HCT116 (cell line): Measurements from ENCODE around the gene KRTAP3-3. TPM values are rescaled to one million over a fixed set of nuclear protein-coding genes. Genes with fewer than 3 reads are reported as not detected.

Source experiments
- ATAC-seq: fragments of 200-7000 bp; cut with Tn5 transposase; 2 replicates; pipeline ENCODE4 v1.9.1; 2020; ENCODE audit warnings: mild to moderate bottlenecking, moderate library complexity
- BruUV-seq: library from RNA; stranded (reverse); fragments of 400-500 nt; replicated peaks from 2 replicates; lab custom pipeline; 2021; lab: Mats Ljungman, UMichigan
- CTCF ChIA-PET: fragments of 300-600 bp; sonication (Branson Sonifier 250); formaldehyde crosslinking; loops from one replicate; lab custom pipeline; 2021; ENCODE audit warnings: antibody characterized with exemption; lab: Charles Lee
- POLR2A ChIA-PET: fragments of 300-600, 350-600 bp; sonication (Branson Sonifier 250); formaldehyde crosslinking; loops from one replicate; lab custom pipeline; 2021; ENCODE audit warnings: antibody characterized with exemption; lab: Charles Lee
- RAD21 ChIA-PET, 2 experiments: fragments of 300-600 bp; sonication (Branson Sonifier 250); formaldehyde crosslinking; loops; one replicate each; lab custom pipeline; 2023; ENCODE audit warnings: low total read pairs in 2 of 2; ENCODE audit not compliant: uncharacterized antibody in 2 of 2, unreplicated experiment in 2 of 2, low non-redundant PET in 1 of 2; lab: Charles Lee
- DNase-seq: peaks from one replicate; pipeline ENCODE4 v3.0.0-alpha.2; 2010; ENCODE audit warnings: low read depth, low spot score
- H2AFZ ChIP-seq: fragments of 200-600 bp; shearing (Covaris generic), sonication (generic); 2 replicates; pipeline ENCODE4 v1.6.1; 2017; ENCODE audit warnings: low read depth, mixed run types, mixed read lengths, antibody characterized with exemption, low read length; ENCODE audit not compliant: poor library complexity, severe bottlenecking
- H3K27ac ChIP-seq: 2 replicates; pipeline ENCODE4 v1.5.1; 2012; ENCODE audit warnings: low read depth, low read length
- H3K27me3 ChIP-seq: fragments of 200-600 bp; sonication (generic); 2 replicates; pipeline ENCODE4 v1.6.1; 2016; ENCODE audit warnings: mixed run types, low read length, mixed read lengths; ENCODE audit not compliant: insufficient read depth
- H3K36me3 ChIP-seq, 2 experiments: fragments of 200-500 bp in 1 of 2; fragments of 200-600 bp in 1 of 2; sonication (Bioruptor generic) in 1 of 2; sonication (generic) in 1 of 2; 2 replicates each; pipeline versions ENCODE4 v1.5.1 to v1.6.1; 2014 to 2016; ENCODE audit warnings: low read length in 2 of 2, inconsistent platforms in 1 of 2, mixed read lengths in 1 of 2, mixed run types in 1 of 2; ENCODE audit not compliant: insufficient read depth in 2 of 2, control insufficient read depth in 1 of 2
- H3K4me1 ChIP-seq, 2 experiments: fragments of 200-600 bp in 1 of 2; sonication (generic) in 1 of 2; 2 replicates each; pipeline versions ENCODE4 v1.5.1 to v1.6.1; 2012 to 2017; ENCODE audit warnings: low read length in 2 of 2, inconsistent platforms in 1 of 2, mild to moderate bottlenecking in 1 of 2, mixed read lengths in 1 of 2, mixed run types in 1 of 2, moderate library complexity in 1 of 2; ENCODE audit not compliant: insufficient read depth in 2 of 2, control insufficient read depth in 1 of 2
- H3K4me2 ChIP-seq: fragments of 200-600 bp; sonication (generic); 2 replicates; pipeline ENCODE4 v1.6.1; 2017; ENCODE audit warnings: mixed run types, low read length, mixed read lengths
- H3K4me3 ChIP-seq, 2 experiments: fragments of 200-600 bp in 1 of 2; sonication (generic) in 1 of 2; replicated peaks in 1 of 2; 2 replicates each; pipeline ENCODE4 v1.5.1; 2011 to 2016; ENCODE audit warnings: low read length in 2 of 2, control low read depth in 1 of 2, low read depth in 1 of 2, mild to moderate bottlenecking in 1 of 2, mixed read lengths in 1 of 2, mixed run types in 1 of 2
- H3K79me2 ChIP-seq: fragments of 200-600 bp; sonication (generic); 2 replicates; pipeline ENCODE4 v1.6.1; 2017; ENCODE audit warnings: mild to moderate bottlenecking, mixed run types, low read length, moderate library complexity, mixed read lengths; ENCODE audit not compliant: insufficient read depth
- H3K9ac ChIP-seq: fragments of 200-600 bp; sonication (generic); 2 replicates; pipeline ENCODE4 v1.6.1; 2016; ENCODE audit warnings: low read length, mixed read lengths
- H3K9me2 ChIP-seq: fragments of 200-600 bp; sonication (generic), shearing (Covaris generic); 2 replicates; pipeline ENCODE4 v1.6.1; 2017; ENCODE audit warnings: mixed run types, mild to moderate bottlenecking, moderate library complexity; ENCODE audit not compliant: insufficient read depth
- H3K9me3 ChIP-seq, 2 experiments: fragments of 200-500 bp in 1 of 2; fragments of 200-600 bp in 1 of 2; sonication (Bioruptor generic) in 1 of 2; sonication (generic) in 1 of 2; 2 replicates each; pipeline ENCODE4 v1.6.1; 2014 to 2017; ENCODE audit warnings: low read length in 2 of 2, mixed read lengths in 2 of 2, inconsistent platforms in 1 of 2, low read depth in 1 of 2, mild to moderate bottlenecking in 1 of 2, mixed run types in 1 of 2, moderate library complexity in 1 of 2; ENCODE audit not compliant: control insufficient read depth in 1 of 2, insufficient read depth in 1 of 2
- H4K20me1 ChIP-seq: fragments of 200-600 bp; sonication (generic), shearing (Covaris generic); 2 replicates; pipeline ENCODE4 v1.6.1; 2017; ENCODE audit warnings: mixed run types, mild to moderate bottlenecking, moderate library complexity; ENCODE audit not compliant: insufficient read depth
- EGR1 ChIP-seq: IDR thresholded peaks from 2 replicates; pipeline ENCODE4 v1.6.1; 2012; ENCODE audit warnings: low read depth
- FOSL1 ChIP-seq: IDR thresholded peaks from 2 replicates; pipeline ENCODE4 v1.6.1; 2012; ENCODE audit warnings: low read depth
- JUND ChIP-seq: IDR thresholded peaks from 2 replicates; pipeline ENCODE4 v1.6.1; 2012
- RAD21 ChIP-seq: IDR thresholded peaks from 2 replicates; pipeline ENCODE4 v1.6.1; 2012; ENCODE audit warnings: low read depth, mild to moderate bottlenecking
- SP1 ChIP-seq: IDR thresholded peaks from 2 replicates; pipeline ENCODE4 v1.6.1; 2012; ENCODE audit warnings: low read depth
- TCF7L2 ChIP-seq: IDR thresholded peaks from 2 replicates; pipeline ENCODE4 v1.7.0; 2011; ENCODE audit warnings: borderline replicate concordance, inconsistent platforms; ENCODE audit not compliant: insufficient read depth, insufficient read length; ENCODE audit errors: extremely low read depth
- ZNF274 ChIP-seq: fragments of 200-500 bp; sonication (Bioruptor generic); IDR thresholded peaks from 2 replicates; pipeline ENCODE4 v1.6.1; 2014; ENCODE audit warnings: mild to moderate bottlenecking, low read depth, low read length, inconsistent platforms
- intact Hi-C: fragments of 100-400 bp; cut with micrococcal nuclease; formaldehyde crosslinking; loops from 2 replicates; pipeline ENCODE4 v1.10.0; 2022
- total RNA-seq: library from RNA; stranded (reverse); gene quantifications from one replicate; pipeline ENCODE4 v1.2.1, GENCODE V29; 2021; ENCODE audit not compliant: unreplicated experiment
- TF ChIP-seq, protein P1 (sequence below): IDR thresholded peaks from 2 replicates; pipeline ENCODE4 v1.6.1; 2012

Gene KRTAP3-3
- total RNA-seq, 1 experiment from 2014 or later: not detected

DNA sequence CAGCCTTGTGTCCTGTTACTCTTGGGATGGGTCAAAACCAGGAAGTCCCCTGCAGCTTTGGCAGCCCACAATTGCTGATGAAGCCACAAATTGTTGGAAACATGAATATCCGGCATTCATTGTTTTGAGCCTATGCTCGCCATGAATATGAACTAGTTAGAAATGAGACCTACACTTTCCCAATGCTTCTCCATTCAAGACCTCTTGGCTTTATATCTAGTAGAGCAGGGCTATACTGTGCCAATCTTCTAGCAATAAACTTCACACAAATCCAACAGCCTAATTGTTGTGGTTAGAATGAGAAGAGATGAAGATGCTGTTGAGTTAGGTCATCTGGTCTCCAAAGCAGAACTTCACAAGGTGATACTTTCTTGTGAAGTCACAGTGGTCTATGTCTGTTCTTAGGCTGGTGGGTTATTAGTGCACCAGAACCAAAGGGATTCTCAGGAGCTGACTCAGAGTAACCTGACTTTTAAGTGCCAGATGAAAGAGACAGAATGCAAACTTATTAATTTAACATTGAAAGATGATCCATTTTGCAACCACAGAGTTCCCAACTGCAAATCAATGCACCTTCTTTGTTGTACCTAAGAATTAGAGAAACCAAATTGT is 42.8 kb downstream of the KRTAP3-3 start (continued):
- TF ChIP-seq EGR1 (peak; percentile 46; the same call in 1 of the 2 replicates), FOSL1 (peak; percentile 94)
- TF ChIP-seq, protein P1, sequence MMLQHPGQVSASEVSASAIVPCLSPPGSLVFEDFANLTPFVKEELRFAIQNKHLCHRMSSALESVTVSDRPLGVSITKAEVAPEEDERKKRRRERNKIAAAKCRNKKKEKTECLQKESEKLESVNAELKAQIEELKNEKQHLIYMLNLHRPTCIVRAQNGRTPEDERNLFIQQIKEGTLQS: peak; percentile 78; the same call in 1 of the 2 replicates
- TF ChIP-seq, all 23 proteins: peak for 15

DNA sequence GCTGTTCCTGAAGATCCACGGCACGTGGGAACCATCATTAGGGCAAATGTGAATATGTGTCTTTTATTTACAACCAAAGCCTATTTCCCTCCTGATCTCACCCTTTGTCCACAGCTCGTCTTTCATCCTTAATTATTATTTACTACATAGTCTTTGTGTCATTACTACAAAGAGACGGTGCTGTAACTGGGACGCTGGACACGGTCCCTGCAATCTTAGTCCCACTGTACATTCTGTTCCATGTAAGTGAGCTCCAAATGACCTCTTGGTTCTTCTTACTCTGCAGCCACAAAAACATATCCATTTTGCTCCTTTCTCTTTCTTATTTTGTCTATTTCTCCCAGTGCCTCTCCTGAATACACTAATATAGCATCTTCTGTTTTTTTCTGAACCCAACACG is 43.8 kb downstream of the KRTAP3-3 start:
- ChIA-PET RAD21 (no interaction called here), POLR2A (interaction anchor here (0.7 to 1.1 kb wide), 2 partner anchors 8 to 372 kb away, joined by 3 to 4 read pairs; no protein-coding TSS in a partner anchor), CTCF (no interaction called here)
- Histone ChIP-seq H3K4me3 (no peak overlapping the region), H3K4me1 (peaks cover 65 to 98% of the 10 kb centered on the region in 2 experiments), H3K36me3 (no peaks in the 10 kb centered on the region), H3K9me3 (no peaks in the 10 kb centered on the region), H2AFZ (no peak overlapping the region), H3K27ac (peak overlapping the region; percentile 99), H3K9ac (peak overlapping the region; percentile 63), H4K20me1 (no peaks in the 10 kb centered on the region), H3K27me3 (no peaks in the 10 kb centered on the region), H3K79me2 (no peaks in the 10 kb centered on the region), H3K9me2 (no peaks in the 10 kb centered on the region), H3K4me2 (peak overlapping the region; percentile 55)
- BruUV-seq: no TSS peak
- DNase-seq (no peak), ATAC-seq (no peak)
- intact Hi-C loops: no loop called here
- TF ChIP-seq TCF7L2: peak; percentile 27
- peak; percentile 33 for TF ChIP-seq SP1
- TF ChIP-seq RAD21: no peak
- 0 out of 2 replicates have a peak, but pooled peaks have one; percentile 12 for TF ChIP-seq JUND
- no peak for TF ChIP-seq ZNF274
- 0 out of 2 replicates have a peak, but pooled peaks have one; percentile 8 for TF ChIP-seq FOSL1
